Measurements from ENCODE around the gene DAPL1. TPM values are rescaled to one million over a fixed set of nuclear protein-coding genes. Genes with fewer than 3 reads are reported as not detected.

The DAPL1 gene
- total RNA-seq, 2 experiments from 2014 or later = not detected

GRCh38 chr2:158808426-158808825, 13.3 kb downstream of the DAPL1 start:
- DNase-seq (no peak), ATAC-seq (no peak)
- Mint-ChIP-seq H3K4me1 (ENCODE audit: low read depth) (no peaks in the 10 kb centered on the region), H3K27me3 (ENCODE audit: low read depth) (peaks cover 5% of the 10 kb centered on the region), H3K36me3 (ENCODE audit: low read depth) (no peaks in the 10 kb centered on the region), H3K27ac (no peak overlapping the region), H3K9me3 (ENCODE audit: insufficient read depth) (no peaks in the 10 kb centered on the region), H3K4me3 (no peak overlapping the region)
- POLR2A ChIA-PET = no interaction called here
- CTCF ChIA-PET = no interaction called here

- ATAC-seq (no peak), DNase-seq (no peak)
- H3K27me3 Mint-ChIP-seq (ENCODE audit: low read depth) = peaks cover 5% of the 10 kb centered on the region
- H3K4me1 Mint-ChIP-seq (ENCODE audit: low read depth) = no peaks in the 10 kb centered on the region
- CTCF ChIA-PET = no interaction called here
- H3K27ac Mint-ChIP-seq = no peak overlapping the region
- H3K36me3 Mint-ChIP-seq (ENCODE audit: low read depth) = no peaks in the 10 kb centered on the region
- H3K4me3 Mint-ChIP-seq = no peak overlapping the region
- POLR2A ChIA-PET = no interaction called here
- H3K9me3 Mint-ChIP-seq (ENCODE audit: insufficient read depth) = no peaks in the 10 kb centered on the region
Measured at GRCh38 chr2:158809816-158810215, 14.7 kb downstream of the DAPL1 start.

- no peak overlapping the region for H3K27ac Mint-ChIP-seq
- no peaks in the 10 kb centered on the region for H3K4me1 Mint-ChIP-seq (ENCODE audit: low read depth)
- H3K9me3 Mint-ChIP-seq (ENCODE audit: insufficient read depth) = no peaks in the 10 kb centered on the region
- H3K36me3 Mint-ChIP-seq (ENCODE audit: low read depth) = no peaks in the 10 kb centered on the region
- CTCF ChIA-PET = no interaction called here
- no peak overlapping the region for H3K4me3 Mint-ChIP-seq
- DNase-seq = no peak
- ATAC-seq = no peak
- peaks cover 5% of the 10 kb centered on the region for H3K27me3 Mint-ChIP-seq (ENCODE audit: low read depth)
- POLR2A ChIA-PET = no interaction called here
Measured at GRCh38 chr2:158810731-158811460, 15.8 kb downstream of the DAPL1 start.

GRCh38 chr2:158815166-158815565, 20.0 kb downstream of the DAPL1 start:
- no peaks in the 10 kb centered on the region for H3K4me1 Mint-ChIP-seq (ENCODE audit: low read depth)
- no peak overlapping the region for H3K27ac Mint-ChIP-seq
- no peak overlapping the region for H3K4me3 Mint-ChIP-seq
- DNase-seq (no peak), ATAC-seq (no peak)
- CTCF ChIA-PET = no interaction called here
- POLR2A ChIA-PET = no interaction called here
- no peaks in the 10 kb centered on the region for H3K9me3 Mint-ChIP-seq (ENCODE audit: insufficient read depth)
- no peaks in the 10 kb centered on the region for H3K36me3 Mint-ChIP-seq (ENCODE audit: low read depth)
- peaks cover 5% of the 10 kb centered on the region for H3K27me3 Mint-ChIP-seq (ENCODE audit: low read depth)

GRCh38 chr2:158815658-158816057, 20.5 kb downstream of the DAPL1 start:
- CTCF ChIA-PET = no interaction called here

DNA sequence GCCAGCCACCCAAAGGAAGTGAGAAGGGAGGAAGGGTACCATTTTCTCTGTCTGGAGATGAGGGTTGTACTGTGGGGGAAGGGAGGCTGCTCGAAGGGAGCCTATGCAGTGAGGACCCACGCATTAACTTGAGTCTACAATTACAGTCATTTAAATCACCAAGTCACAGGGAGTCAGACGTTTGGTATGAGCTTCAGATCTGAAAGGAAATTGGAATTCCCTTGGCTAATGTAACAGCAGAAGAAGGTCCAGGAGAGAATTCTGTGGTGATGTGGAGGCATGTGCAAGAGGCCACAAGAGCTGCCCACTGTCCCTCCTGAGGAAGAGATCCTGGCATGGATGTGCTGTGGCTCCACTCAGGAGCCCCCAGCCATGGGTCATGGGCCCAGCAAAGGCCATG, 22.5 kb downstream of the DAPL1 start:
- H3K4me3 Mint-ChIP-seq = no peak overlapping the region
- POLR2A ChIA-PET = no interaction called here
- H3K9me3 Mint-ChIP-seq (ENCODE audit: insufficient read depth) = no peaks in the 10 kb centered on the region
- ATAC-seq (no peak), DNase-seq (no peak)
- H3K4me1 Mint-ChIP-seq (ENCODE audit: low read depth) = no peaks in the 10 kb centered on the region
- peaks cover 5% of the 10 kb centered on the region for H3K27me3 Mint-ChIP-seq (ENCODE audit: low read depth)
- CTCF ChIA-PET = no interaction called here
- no peaks in the 10 kb centered on the region for H3K36me3 Mint-ChIP-seq (ENCODE audit: low read depth)
- no peak overlapping the region for H3K27ac Mint-ChIP-seq

More at GRCh38 chr2:158815658-158816057, 20.5 kb downstream of the DAPL1 start:
- H3K36me3 Mint-ChIP-seq (ENCODE audit: low read depth) = no peaks in the 10 kb centered on the region
- H3K27ac Mint-ChIP-seq = no peak overlapping the region
- H3K27me3 Mint-ChIP-seq (ENCODE audit: low read depth) = peaks cover 5% of the 10 kb centered on the region
- POLR2A ChIA-PET = no interaction called here
- no peak overlapping the region for H3K4me3 Mint-ChIP-seq
- ATAC-seq (no peak), DNase-seq (no peak)
- H3K4me1 Mint-ChIP-seq (ENCODE audit: low read depth) = no peaks in the 10 kb centered on the region
- H3K9me3 Mint-ChIP-seq (ENCODE audit: insufficient read depth) = no peaks in the 10 kb centered on the region

- Mint-ChIP-seq H3K4me3 (no peak overlapping the region), H3K36me3 (ENCODE audit: low read depth) (no peaks in the 10 kb centered on the region), H3K27me3 (ENCODE audit: low read depth) (peaks cover 2% of the 10 kb centered on the region), H3K4me1 (ENCODE audit: low read depth) (no peaks in the 10 kb centered on the region), H3K27ac (no peak overlapping the region), H3K9me3 (ENCODE audit: insufficient read depth) (no peaks in the 10 kb centered on the region)
- CTCF ChIA-PET = no interaction called here
- DNase-seq = no peak
- POLR2A ChIA-PET = no interaction called here
- no peak for ATAC-seq
Measured at GRCh38 chr2:158818511-158818910, 23.4 kb downstream of the DAPL1 start.

GRCh38 chr2:158822193-158822592, 27.1 kb downstream of the DAPL1 start:
- ChIA-PET CTCF (no interaction called here), POLR2A (no interaction called here)
- H3K27me3 Mint-ChIP-seq (ENCODE audit: low read depth) = peaks cover 2% of the 10 kb centered on the region
- no peaks in the 10 kb centered on the region for H3K36me3 Mint-ChIP-seq (ENCODE audit: low read depth)
- DNase-seq (no peak), ATAC-seq (no peak)
- no peaks in the 10 kb centered on the region for H3K9me3 Mint-ChIP-seq (ENCODE audit: insufficient read depth)
- no peaks in the 10 kb centered on the region for H3K4me1 Mint-ChIP-seq (ENCODE audit: low read depth)
- H3K27ac Mint-ChIP-seq = no peak overlapping the region
- no peak overlapping the region for H3K4me3 Mint-ChIP-seq

- no peaks in the 10 kb centered on the region for H3K4me1 Mint-ChIP-seq (ENCODE audit: low read depth)
- POLR2A ChIA-PET = no interaction called here
- peaks cover 2% of the 10 kb centered on the region for H3K27me3 Mint-ChIP-seq (ENCODE audit: low read depth)
- no peaks in the 10 kb centered on the region for H3K9me3 Mint-ChIP-seq (ENCODE audit: insufficient read depth)
- CTCF ChIA-PET = no interaction called here
- no peaks in the 10 kb centered on the region for H3K36me3 Mint-ChIP-seq (ENCODE audit: low read depth)
- H3K27ac Mint-ChIP-seq = no peak overlapping the region
- ATAC-seq (no peak), DNase-seq (no peak)
- H3K4me3 Mint-ChIP-seq = no peak overlapping the region
Measured at GRCh38 chr2:158823486-158824237, 28.5 kb downstream of the DAPL1 start.

DNA sequence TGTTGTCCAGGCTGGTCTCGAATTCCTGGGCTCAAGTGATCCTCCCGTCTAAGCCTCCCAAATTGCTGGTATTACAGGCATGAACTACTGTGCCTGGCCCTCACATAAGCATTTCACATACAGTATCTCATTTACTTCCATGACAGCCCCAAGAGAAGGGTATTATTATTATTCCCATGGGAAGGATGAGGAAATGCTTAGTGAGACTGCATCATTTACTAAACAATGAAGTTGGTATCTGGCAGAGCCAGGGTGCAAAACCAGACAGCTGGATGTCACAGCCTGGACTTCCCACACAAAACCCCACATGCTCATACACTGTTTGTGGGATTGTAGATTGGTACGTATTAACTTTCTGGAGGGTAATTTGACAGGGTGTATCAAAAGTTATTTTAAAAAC, 29.9 kb downstream of the DAPL1 start:
- no peaks in the 10 kb centered on the region for H3K36me3 Mint-ChIP-seq (ENCODE audit: low read depth)
- H3K27ac Mint-ChIP-seq = no peak overlapping the region
- POLR2A ChIA-PET = no interaction called here
- peaks cover 2% of the 10 kb centered on the region for H3K27me3 Mint-ChIP-seq (ENCODE audit: low read depth)
- no peak overlapping the region for H3K4me3 Mint-ChIP-seq
- no peaks in the 10 kb centered on the region for H3K4me1 Mint-ChIP-seq (ENCODE audit: low read depth)
- ATAC-seq = no peak
- no peaks in the 10 kb centered on the region for H3K9me3 Mint-ChIP-seq (ENCODE audit: insufficient read depth)
- no peak for DNase-seq
- CTCF ChIA-PET = no interaction called here

DNA sequence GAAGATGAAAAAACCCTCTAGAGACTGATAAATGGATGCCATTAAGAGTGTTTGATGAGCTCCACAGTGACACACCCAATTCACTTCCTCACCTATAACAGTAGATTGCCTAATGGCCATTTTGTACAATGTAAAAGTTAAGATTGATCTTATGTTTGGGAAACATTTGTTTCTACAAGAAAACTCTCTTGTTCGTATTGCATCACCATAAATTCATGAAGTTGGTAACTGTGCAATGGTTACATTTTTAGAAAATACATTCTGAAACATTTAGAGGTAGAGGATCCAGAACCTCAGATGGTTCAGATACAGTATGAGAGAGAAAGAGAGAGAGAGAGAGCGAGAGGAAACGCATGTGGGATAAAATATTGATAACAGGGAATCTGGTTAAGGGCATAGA, 31.8 kb downstream of the DAPL1 start:
- Mint-ChIP-seq H3K27me3 (ENCODE audit: low read depth) (no peaks in the 10 kb centered on the region), H3K9me3 (ENCODE audit: insufficient read depth) (no peaks in the 10 kb centered on the region), H3K4me3 (no peak overlapping the region), H3K4me1 (ENCODE audit: low read depth) (no peaks in the 10 kb centered on the region), H3K36me3 (ENCODE audit: low read depth) (no peaks in the 10 kb centered on the region), H3K27ac (no peak overlapping the region)
- ChIA-PET POLR2A (no interaction called here), CTCF (no interaction called here)
- DNase-seq = no peak
- no peak for ATAC-seq

- H3K9me3 Mint-ChIP-seq (ENCODE audit: insufficient read depth) = no peaks in the 10 kb centered on the region
- no peak for ATAC-seq
- H3K27ac Mint-ChIP-seq = no peak overlapping the region
- H3K36me3 Mint-ChIP-seq (ENCODE audit: low read depth) = no peaks in the 10 kb centered on the region
- H3K4me1 Mint-ChIP-seq (ENCODE audit: low read depth) = no peaks in the 10 kb centered on the region
- H3K27me3 Mint-ChIP-seq (ENCODE audit: low read depth) = no peaks in the 10 kb centered on the region
- DNase-seq = no peak
- ChIA-PET POLR2A (no interaction called here), CTCF (no interaction called here)
- H3K4me3 Mint-ChIP-seq = no peak overlapping the region
Measured at GRCh38 chr2:158828378-158829164, 33.5 kb downstream of the DAPL1 start.

All from activated CD8-positive, alpha-beta T cell treated with anti-CD3 and anti-CD28 coated beads, Interleukin-2, amount 10 ng/mL, durations not matched to agents 7 days and 5 days (primary cell).